HG03378 (cell line): ENCODE data around the gene NR2F2.
"Not testable (repeated sequence)": the region's sequence is repeated elsewhere in the genome, so short reads cannot be mapped to it uniquely, and the experiment has no call there.

ENCODE experiments used
- ATAC-seq: cut with Tn5 transposase; IDR thresholded peaks from one replicate; pipeline ENCODE4 v1.9.1; 2021; ENCODE audit warnings: mild to moderate bottlenecking, moderate library complexity; ENCODE audit not compliant: unreplicated experiment

Gene NR2F2

GRCh38 chr15:96365781-96366525 is 35.5 kb downstream of the NR2F2 start:
- ATAC-seq: no peak

DNA sequence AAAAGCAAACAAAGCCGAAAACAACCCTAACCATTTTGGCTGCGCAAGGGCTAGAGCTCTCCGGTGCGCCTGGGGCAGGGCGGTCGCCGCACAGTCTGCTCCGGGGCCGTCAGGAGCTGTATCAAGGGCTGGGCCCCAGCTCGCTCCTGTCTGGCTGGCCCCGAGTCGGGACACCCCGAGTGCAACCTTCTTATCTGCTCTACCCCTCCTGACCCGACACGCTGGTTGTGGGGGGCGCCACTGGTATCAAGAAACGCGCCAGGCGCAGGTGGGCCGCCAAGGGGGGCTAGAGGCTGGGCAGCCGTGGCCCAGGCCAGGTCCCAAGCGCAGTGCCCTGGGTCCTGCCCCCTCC is 36.0 kb downstream of the NR2F2 start:
- ATAC-seq: no peak

DNA sequence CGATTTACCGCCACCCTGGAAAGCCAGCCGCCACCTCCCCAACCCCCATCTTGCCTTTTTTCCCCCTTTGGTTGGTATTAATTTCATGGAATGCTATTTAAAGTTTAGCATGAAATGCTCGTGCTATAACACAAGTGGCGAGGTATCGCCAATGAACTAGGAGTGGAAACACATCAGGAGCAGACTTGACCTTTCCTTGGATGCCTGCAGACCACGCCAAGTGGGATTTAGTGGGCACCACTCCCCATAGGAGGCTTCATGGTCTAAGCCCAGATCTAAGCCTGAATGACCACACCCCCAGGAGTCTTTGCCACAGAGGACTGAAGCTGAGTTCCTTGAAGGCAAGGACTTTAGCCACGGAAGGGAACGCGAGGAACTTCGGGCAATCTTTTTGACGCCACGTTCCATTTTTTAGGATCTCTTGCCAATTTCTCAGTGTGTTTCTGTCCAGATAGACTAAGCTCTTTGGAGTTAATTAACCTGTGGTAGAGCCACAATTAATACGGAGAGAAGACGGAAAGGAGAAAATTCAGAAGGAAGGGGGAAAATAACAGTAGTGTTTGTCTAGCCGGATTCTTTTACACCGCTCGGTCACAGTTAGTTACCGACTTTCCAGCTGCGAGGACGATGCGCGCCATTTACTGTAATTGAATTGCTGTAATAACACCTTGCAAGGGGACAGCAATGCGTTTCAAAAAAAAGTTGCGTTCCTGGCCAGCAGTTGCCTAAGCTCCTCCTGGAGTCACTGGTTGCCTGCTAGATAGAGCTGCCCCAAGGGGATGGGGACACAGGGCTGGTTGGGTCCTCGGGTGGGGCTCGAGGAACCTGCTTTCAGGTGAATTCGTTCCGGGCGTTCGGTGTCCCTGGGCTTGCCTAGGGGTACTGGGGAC is 37.1 kb downstream of the NR2F2 start:
- ATAC-seq: no peak

GRCh38 chr15:96369351-96369750 is 38.9 kb downstream of the NR2F2 start:
- ATAC-seq: no peak

DNA sequence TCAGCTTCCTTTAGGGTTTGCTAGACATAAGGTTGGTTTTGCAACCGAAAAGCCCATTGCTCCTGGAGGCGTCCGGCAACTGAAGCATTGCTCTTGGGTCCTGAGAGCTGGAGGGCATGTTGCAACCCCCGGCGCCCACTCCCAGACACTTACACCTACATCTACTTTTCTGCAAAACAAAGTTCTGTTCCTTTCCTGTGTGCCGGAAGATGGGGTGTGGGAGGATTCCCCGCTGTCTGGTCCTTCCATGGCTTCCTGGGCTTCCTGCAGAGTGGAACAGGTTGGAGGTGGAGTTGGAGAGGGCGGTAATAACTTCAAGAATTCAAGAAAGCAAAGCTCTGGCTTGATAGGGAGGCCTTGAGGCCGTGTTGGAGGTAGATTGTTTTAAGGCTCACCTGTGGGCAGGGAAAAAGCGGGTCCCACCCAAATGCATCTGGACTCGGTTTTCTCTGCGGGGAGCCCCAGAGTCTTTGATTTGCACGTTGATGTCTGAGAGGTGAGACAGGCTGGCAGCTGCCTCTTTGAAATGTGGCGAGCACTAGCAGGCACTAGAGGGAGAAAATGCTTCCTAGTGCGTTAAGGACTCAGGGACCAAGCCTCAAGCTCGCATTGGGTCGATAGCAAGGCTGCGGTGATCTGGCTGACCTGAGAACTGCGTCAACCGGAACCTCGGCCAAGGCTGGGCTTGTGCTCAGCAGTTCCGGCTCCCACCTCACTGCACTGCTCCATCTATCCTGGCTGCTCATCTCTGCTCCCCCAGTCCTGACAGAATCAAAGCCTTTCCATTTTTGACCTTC is 39.5 kb downstream of the NR2F2 start:
- ATAC-seq: no peak

DNA sequence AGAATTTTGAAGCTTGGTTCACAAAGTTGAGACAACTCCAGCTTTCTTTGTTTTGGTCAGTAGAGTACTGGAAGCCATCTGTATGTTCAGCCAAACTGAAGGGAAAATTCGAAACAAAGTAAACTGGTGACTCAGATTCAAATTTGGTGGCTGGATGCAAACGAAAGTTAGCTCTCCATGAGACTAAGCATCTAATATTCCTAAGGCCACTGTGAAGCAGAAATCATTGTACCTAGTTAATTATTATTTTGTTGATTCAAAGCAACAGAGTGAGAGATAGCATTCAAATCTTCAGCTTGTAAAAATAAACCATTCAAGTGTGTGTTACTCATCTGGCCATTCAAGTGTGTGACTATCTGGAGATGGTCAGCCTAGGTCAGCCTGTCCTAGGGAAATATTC is 42.1 kb downstream of the NR2F2 start:
- ATAC-seq: no peak

DNA sequence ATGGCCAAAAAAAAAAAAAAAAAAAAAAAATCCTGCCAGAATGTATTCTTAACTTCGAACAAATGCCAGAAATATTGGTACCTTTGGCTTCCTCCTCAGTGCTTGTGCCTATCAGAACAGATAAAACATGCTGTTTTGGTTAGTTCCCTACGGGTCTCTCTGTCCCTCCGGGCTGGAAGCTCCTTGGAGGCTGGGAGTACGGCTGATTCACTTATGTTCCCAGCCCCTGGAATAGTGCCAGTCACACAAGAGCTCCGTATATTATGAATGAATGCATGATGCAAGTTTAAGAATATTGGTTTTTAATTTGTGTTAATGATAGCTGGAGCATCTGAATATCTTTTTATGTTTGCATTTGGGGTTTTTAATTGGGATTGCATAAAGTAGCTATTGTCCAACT is 44.0 kb downstream of the NR2F2 start:
- no peak for ATAC-seq

- not testable (repeated sequence) for ATAC-seq
These were observed 49.1 kb downstream of the NR2F2 start for GRCh38 chr15:96379592-96379991.

DNA sequence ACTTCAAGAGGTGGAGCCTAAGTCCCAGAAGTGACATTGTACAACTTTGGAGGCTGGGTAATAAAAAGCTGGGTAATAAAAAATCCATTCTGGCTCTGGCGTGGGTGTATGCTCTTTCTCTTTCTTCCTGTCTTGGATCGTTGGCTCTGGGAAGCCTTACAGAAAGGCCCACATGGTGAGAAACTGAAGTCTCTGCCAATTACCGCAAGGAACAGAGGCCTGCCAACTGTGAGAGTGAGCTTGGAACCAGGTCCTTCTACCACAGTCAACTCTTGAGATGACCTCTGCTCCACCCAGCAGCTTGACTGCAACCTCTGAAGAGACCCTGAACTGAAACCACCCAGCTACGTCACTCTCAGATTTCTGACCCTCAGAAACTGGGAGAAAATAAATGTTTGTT is 51.0 kb downstream of the NR2F2 start:
- ATAC-seq: no peak

- ATAC-seq: no peak
These were observed 54.7 kb downstream of the NR2F2 start for GRCh38 chr15:96385195-96385594.

GRCh38 chr15:96388673-96389072 is 58.2 kb downstream of the NR2F2 start:
- ATAC-seq: no peak
